Left cardiac atrium (tissue), 4 donors: ENCODE results near the gene SLC7A6OS. TPM values are rescaled to one million over a fixed set of nuclear protein-coding genes. Genes with fewer than 3 reads are reported as not detected.
"Not testable (repeated sequence)": the region's sequence is repeated elsewhere in the genome, so short reads cannot be mapped to it uniquely, and the experiment has no call there.

Experiments used
- ATAC-seq, 2 donors: fragments of 200-7000 bp; cut with Tn5 transposase; one replicate each; pipeline ENCODE4 v1.9.1; 2020; ENCODE audit warnings: mild to moderate bottlenecking in 2 of 2, moderate library complexity in 2 of 2
- DNase-seq: peaks from one replicate; pipeline ENCODE4 v3.0.0-alpha.2; 2020
- intact Hi-C, 2 donors: fragments of 100-400 bp; cut with DNase I; formaldehyde crosslinking; loops; one replicate each; pipeline versions ENCODE4 v1.14.1 to v1.15.1; 2022 to 2023
- total RNA-seq, 2 donors: library from RNA; stranded (reverse); fragmentation: NEBNext Ultra II Directional; extraction: Animal tissue kit (Norgen Biotek cat#: 25700); gene quantifications; one replicate each; pipeline ENCODE4 v1.2.1, GENCODE V29; 2021
- donor health status: DM: no; HTN: yes; CAD: no.
- donor health status: DM: no; HTN: yes; CAD: no; lungs with severe emphysema.
- donor health status: DM: yes; HTN: yes; CAD: no.
- donor health status: Dilated cardiomyopathy.

The SLC7A6OS gene
- total RNA-seq, 2 donors from 2014 or later, result 10.2 to 10.7 TPM

GRCh38 chr16:68309799-68310198 lies 947 bp downstream of the SLC7A6OS start:
- ATAC-seq (no peak), DNase-seq (no peak)
- intact Hi-C loops, result loop anchor here (5.0 kb wide), 2 partner anchors 42 to 47 kb away; partner anchors contain the start of gene SLC7A6 (in 1 of the 2)

GRCh38 chr16:68306633-68307032 lies 4.1 kb downstream of the SLC7A6OS start:
- no peak for ATAC-seq
- DNase-seq, result no peak
- intact Hi-C loops, result no loop called here

- DNase-seq, result no peak
- no peak for ATAC-seq
- intact Hi-C loops, result no loop called here
These were observed 9.8 kb downstream of the SLC7A6OS start for GRCh38 chr16:68300734-68301459.

GRCh38 chr16:68299571-68300453 lies 10.9 kb downstream of the SLC7A6OS start:
- intact Hi-C loops, result no loop called here

GRCh38 chr16:68298907-68299561 lies 11.7 kb downstream of the SLC7A6OS start:
- intact Hi-C loops, result no loop called here
- DNase-seq (peak; percentile 75), ATAC-seq (peak; percentile 75)

More at GRCh38 chr16:68299571-68300453, 10.9 kb downstream of the SLC7A6OS start:
- DNase-seq (no peak), ATAC-seq (no peak)

- DNase-seq (no peak), ATAC-seq (no peak)
- intact Hi-C loops, result no loop called here
These were observed 12.4 kb downstream of the SLC7A6OS start for GRCh38 chr16:68298312-68298711.

GRCh38 chr16:68297908-68298307 lies 12.8 kb downstream of the SLC7A6OS start:
- intact Hi-C loops, result no loop called here
- DNase-seq, result no peak
- ATAC-seq, result no peak

GRCh38 chr16:68296693-68297092 lies 14.1 kb downstream of the SLC7A6OS start:
- DNase-seq (no peak), ATAC-seq (no peak)
- intact Hi-C loops, result no loop called here

GRCh38 chr16:68296291-68296690 lies 14.5 kb downstream of the SLC7A6OS start:
- ATAC-seq, result peak in 1 of 2 donors; percentile 34
- intact Hi-C loops, result no loop called here
- DNase-seq, result no peak

- intact Hi-C loops, result no loop called here
- DNase-seq, result no peak
- ATAC-seq, result no peak
These were observed 18.3 kb downstream of the SLC7A6OS start for GRCh38 chr16:68292425-68292824.

- intact Hi-C loops, result no loop called here
- DNase-seq (no peak), ATAC-seq (no peak)
These were observed 19.5 kb downstream of the SLC7A6OS start for GRCh38 chr16:68291227-68291626.

- DNase-seq (no peak), ATAC-seq (no peak)
- intact Hi-C loops, result no loop called here
These were observed 20.3 kb downstream of the SLC7A6OS start for GRCh38 chr16:68290450-68290849.

- intact Hi-C loops, result no loop called here
- ATAC-seq, result no peak
- DNase-seq, result no peak
These were observed 21.0 kb downstream of the SLC7A6OS start for GRCh38 chr16:68289621-68290329.

GRCh38 chr16:68289202-68289601 lies 21.5 kb downstream of the SLC7A6OS start:
- intact Hi-C loops, result no loop called here

GRCh38 chr16:68288796-68289195 lies 21.9 kb downstream of the SLC7A6OS start:
- DNase-seq, intact Hi-C loops, ATAC-seq: not testable (repeated sequence)

More at GRCh38 chr16:68289202-68289601, 21.5 kb downstream of the SLC7A6OS start:
- ATAC-seq (no peak), DNase-seq (no peak)

- no peak for DNase-seq
- peak in 1 of 2 donors; percentile 12 for ATAC-seq
- intact Hi-C loops, result no loop called here
These were observed 22.5 kb downstream of the SLC7A6OS start for GRCh38 chr16:68288252-68288650.

- DNase-seq, result peak; percentile 85
- intact Hi-C loops, result no loop called here
- ATAC-seq, result peak; percentile 81 to 85
These were observed 23.2 kb downstream of the SLC7A6OS start for GRCh38 chr16:68287276-68288251.
